ENCODE data around the gene CSF3R.

DNA sequence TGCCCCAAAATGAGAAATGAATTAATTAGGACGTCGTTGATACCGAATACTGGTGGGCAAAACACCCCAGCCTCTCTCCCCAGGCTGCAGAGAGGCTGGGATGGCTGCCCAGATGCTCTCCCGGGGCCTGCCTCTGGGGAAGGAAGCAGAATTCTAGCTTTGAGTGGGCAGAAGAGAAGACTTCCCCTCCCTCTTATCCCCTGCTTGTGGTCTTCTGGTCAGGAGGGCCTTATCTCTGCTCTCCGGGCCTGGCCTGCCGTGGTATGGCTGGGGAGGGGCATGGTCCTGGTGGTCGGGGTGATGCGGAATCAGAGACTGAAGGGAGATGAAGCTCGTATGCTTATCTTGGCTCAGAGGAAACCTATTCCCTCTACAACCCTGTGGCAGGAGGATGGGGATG lies 9.8 kb upstream of the CSF3R start:
- TF ChIP-seq POLR2A (IDR thresholded peaks at IDR 0.05; ENCODE audit: low read depth, low read length): no peak
- no peak for TF ChIP-seq CHD1 (IDR thresholded peaks at IDR 0.05; ENCODE audit: low read depth, low read length)
- no peak for TF ChIP-seq MAFK (IDR thresholded peaks at IDR 0.05; ENCODE audit: low read depth, low read length)
- no peak for TF ChIP-seq CTCF (conservative IDR thresholded peaks at IDR 0.05; ENCODE audit: low read depth, low read length)
- no peak for TF ChIP-seq MXI1 (IDR thresholded peaks at IDR 0.05; ENCODE audit: borderline replicate concordance, low read depth, low read length)
- TF ChIP-seq CEBPB (IDR thresholded peaks at IDR 0.05; ENCODE audit: low read depth, low read length): no peak
- TF ChIP-seq RFX5 (IDR thresholded peaks at IDR 0.05; ENCODE audit: low read depth, low read length): no peak
- no peak for TF ChIP-seq BHLHE40 (IDR thresholded peaks at IDR 0.05; ENCODE audit: low read depth, low read length)
- TF ChIP-seq RAD21 (IDR thresholded peaks at IDR 0.05; ENCODE audit: low read length): no peak
- TF ChIP-seq SMC3 (IDR thresholded peaks at IDR 0.05; ENCODE audit: low read depth, low read length): no peak
- no peak for TF ChIP-seq ELK1 (IDR thresholded peaks at IDR 0.05; ENCODE audit: borderline replicate concordance, low read depth, low read length)
- TF ChIP-seq RCOR1 (IDR thresholded peaks at IDR 0.05; ENCODE audit: insufficient replicate concordance, low read length): no peak

Measured in IMR-90 (cell line).